ENCODE results near the gene TRIM40. TPM values are rescaled to one million over a fixed set of nuclear protein-coding genes. Genes with fewer than 3 reads are reported as not detected.

TRIM40 gene
- total RNA-seq, 2 donors from 2014 or later, result 10.7 to 17.0 TPM

DNA sequence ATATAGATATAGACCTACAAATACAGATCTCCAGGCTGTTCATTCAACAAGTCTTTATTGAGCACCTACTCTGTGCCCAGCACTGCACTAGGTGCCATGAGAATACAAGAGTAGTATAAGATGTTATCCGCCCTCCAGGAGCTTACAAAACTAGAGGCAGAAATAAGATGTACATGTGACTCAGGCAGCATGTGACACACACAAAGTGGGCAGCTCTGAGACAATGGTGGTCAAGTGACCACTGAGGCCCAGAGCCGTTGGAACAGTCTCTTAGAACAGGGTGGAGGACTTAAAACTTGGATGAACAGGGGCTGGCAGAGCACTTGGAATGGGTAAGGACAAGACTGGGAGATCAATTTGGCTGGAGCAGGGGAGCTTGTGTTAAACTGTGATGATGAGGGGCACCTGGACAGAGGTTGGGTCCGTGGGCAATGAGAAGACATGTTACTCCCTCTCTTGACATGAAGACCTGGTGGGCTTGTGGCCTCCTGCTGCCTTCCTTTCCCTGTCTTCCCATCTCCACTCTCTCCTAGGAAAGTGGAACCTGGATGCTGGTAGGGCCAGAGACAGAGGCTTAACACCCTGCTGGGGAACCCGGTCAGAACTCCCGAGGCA lies 48.6 kb downstream of the TRIM40 start:
- Histone ChIP-seq H3K27me3 (no peaks in the 10 kb centered on the region), H3K9ac (ENCODE audit: low read depth in 2 of 2, low read length in 2 of 2) (no peak overlapping the region), H3K36me3 (no peaks in the 10 kb centered on the region), H3K4me3 (no peak overlapping the region), H3K27ac (no peak overlapping the region), H3K9me3 (no peaks in the 10 kb centered on the region), H3K4me1 (no peaks in the 10 kb centered on the region)
- DNase-seq, result no peak
- TF ChIP-seq, protein P1, sequence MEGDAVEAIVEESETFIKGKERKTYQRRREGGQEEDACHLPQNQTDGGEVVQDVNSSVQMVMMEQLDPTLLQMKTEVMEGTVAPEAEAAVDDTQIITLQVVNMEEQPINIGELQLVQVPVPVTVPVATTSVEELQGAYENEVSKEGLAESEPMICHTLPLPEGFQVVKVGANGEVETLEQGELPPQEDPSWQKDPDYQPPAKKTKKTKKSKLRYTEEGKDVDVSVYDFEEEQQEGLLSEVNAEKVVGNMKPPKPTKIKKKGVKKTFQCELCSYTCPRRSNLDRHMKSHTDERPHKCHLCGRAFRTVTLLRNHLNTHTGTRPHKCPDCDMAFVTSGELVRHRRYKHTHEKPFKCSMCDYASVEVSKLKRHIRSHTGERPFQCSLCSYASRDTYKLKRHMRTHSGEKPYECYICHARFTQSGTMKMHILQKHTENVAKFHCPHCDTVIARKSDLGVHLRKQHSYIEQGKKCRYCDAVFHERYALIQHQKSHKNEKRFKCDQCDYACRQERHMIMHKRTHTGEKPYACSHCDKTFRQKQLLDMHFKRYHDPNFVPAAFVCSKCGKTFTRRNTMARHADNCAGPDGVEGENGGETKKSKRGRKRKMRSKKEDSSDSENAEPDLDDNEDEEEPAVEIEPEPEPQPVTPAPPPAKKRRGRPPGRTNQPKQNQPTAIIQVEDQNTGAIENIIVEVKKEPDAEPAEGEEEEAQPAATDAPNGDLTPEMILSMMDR (IDR thresholded peaks at IDR 0.05), result no peak
- intact Hi-C loops (cut with DNase I), result no loop called here

DNA sequence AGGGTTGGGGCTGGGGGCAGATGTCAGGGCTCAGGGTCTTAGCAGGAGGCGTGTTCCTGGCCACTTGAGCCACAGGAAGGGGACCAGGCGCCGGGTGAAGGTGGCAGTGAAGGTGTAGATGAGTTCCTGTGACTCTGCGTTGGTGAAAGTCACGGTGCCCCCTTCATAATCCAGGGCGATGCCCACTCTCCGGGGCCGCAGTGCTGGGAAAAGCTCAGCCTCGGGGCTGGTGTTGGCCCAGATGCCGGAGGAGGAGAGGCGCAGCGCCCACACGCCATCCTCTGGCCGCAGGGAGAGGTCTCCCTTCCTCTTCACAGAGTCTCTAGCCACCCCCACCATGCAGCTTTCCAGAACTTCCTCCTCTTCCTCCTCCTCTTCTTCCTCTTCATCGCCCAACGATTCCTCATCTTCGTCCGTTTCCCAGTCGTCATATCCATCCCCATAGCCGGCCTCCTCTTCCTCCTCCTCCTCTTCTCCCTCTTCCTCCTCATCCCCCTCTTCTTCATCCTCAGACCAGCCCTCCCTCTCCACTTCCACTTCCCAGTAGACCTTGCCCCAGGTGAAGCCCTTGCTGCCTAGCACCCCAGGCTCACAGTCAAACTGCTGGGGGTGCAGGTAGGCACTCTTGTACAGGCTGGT lies 50.0 kb downstream of the TRIM40 start:
- DNase-seq, result no peak
- intact Hi-C loops (cut with DNase I), result no loop called here
- Histone ChIP-seq H3K4me1 (no peaks in the 10 kb centered on the region), H3K27me3 (no peaks in the 10 kb centered on the region), H3K9me3 (no peaks in the 10 kb centered on the region), H3K4me3 (no peak overlapping the region), H3K9ac (ENCODE audit: low read depth in 2 of 2, low read length in 2 of 2) (no peak overlapping the region), H3K36me3 (no peaks in the 10 kb centered on the region), H3K27ac (no peak overlapping the region)
- TF ChIP-seq, protein P1 (IDR thresholded peaks at IDR 0.05), result no peak

DNA sequence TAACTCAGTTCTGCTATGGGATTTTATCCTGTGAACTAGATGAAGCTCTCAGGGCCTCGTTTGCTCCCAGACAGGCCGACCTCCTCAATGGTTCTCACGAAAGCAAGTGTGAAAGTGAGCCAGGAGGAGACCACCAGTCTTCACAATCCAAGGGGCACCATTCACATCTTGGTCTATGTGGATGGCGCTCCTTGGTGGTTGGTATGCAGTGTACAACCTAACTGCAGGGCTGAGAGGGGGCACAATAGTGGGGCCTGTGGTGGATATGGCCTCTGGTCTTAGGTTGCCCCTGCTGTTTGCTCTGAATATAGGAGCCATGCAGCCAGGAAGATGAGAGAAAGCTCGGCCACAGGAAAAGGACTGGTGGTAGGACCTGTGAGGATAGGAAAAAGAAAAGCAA lies 52.6 kb downstream of the TRIM40 start:
- no peak overlapping the region for H3K4me3 ChIP-seq
- H3K27me3 ChIP-seq, result no peaks in the 10 kb centered on the region
- no peak overlapping the region for H3K27ac ChIP-seq
- TF ChIP-seq, protein P1 (IDR thresholded peaks at IDR 0.05), result no peak
- intact Hi-C loops (cut with DNase I), result no loop called here
- H3K36me3 ChIP-seq, result no peaks in the 10 kb centered on the region
- H3K4me1 ChIP-seq, result no peaks in the 10 kb centered on the region
- H3K9me3 ChIP-seq, result no peaks in the 10 kb centered on the region
- DNase-seq, result no peak
- no peak overlapping the region for H3K9ac ChIP-seq (ENCODE audit: low read depth in 2 of 2, low read length in 2 of 2)

DNA sequence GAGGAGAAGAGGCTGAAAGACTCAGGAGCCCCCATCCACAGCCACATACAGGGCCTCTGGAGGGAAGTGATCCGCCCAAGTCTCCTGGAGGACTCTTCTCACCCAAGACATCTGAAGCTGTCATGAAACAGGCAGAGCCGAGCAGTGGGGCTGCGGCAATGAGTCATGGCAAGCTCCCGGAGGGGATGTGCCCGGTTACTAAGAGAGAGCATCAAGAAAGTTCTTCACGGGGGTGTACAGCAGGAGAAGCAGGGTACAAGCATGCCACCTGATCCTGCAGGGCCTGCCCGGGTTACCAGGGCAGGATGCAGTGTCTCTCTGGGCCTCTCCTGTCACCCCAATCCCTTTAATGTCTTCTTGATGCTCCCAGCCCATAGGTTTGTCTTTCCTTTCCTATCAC lies 56.1 kb downstream of the TRIM40 start:
- Histone ChIP-seq H3K9me3 (no peaks in the 10 kb centered on the region), H3K36me3 (peaks cover 7% of the 10 kb centered on the region), H3K27ac (no peak overlapping the region), H3K9ac (ENCODE audit: low read depth in 2 of 2, low read length in 2 of 2) (no peak overlapping the region), H3K27me3 (no peaks in the 10 kb centered on the region), H3K4me3 (no peak overlapping the region), H3K4me1 (no peaks in the 10 kb centered on the region)
- TF ChIP-seq, protein P1 (IDR thresholded peaks at IDR 0.05), result no peak
- intact Hi-C loops (cut with DNase I), result no loop called here
- DNase-seq, result no peak

DNA sequence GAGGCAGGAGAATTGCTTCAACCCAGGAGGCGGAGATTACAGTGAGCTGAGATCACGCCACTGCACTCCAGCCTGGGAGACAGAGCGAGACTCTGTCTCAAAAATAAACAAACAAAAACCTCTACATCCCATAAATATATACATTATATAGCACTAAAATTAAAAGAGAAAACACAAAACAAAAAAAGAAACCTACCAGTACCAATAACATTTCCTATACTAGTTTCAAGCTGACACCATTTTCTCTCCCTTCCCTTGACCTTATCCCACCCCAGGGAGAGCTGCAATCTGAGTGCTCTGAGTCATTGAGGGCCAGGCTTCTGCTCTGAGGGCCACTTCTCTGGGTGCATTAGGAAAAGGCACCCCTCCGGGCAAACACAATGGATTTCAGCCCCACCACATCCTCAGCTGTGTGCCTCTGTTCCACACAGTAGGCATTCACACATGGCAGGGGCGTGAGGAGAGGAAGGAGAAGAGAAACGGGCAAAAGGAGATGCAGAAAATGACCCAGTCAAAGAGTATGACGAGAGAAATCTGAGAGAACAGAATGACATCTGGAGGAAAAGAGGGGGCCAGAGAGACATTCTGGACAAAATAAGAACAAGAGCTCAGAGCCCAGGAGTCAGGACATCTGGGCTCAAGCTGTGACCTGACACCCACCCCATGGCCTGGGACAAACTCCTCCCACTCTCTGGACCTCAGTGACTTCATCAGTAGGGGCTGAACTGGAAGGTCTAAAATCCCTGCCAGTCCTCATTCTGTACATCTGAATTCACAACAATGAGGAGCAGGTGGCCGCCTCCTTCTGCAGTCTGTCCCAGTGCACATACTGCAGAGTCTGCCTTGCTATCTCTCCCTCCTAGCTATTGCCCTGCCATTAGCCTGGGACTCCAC lies 59.1 kb downstream of the TRIM40 start:
- Histone ChIP-seq H3K9ac (ENCODE audit: low read depth in 2 of 2, low read length in 2 of 2) (no peak overlapping the region), H3K4me3 (no peak overlapping the region), H3K27ac (no peak overlapping the region), H3K4me1 (no peaks in the 10 kb centered on the region), H3K9me3 (no peaks in the 10 kb centered on the region), H3K27me3 (no peaks in the 10 kb centered on the region), H3K36me3 (peaks cover 12% of the 10 kb centered on the region)
- DNase-seq, result no peak
- TF ChIP-seq, protein P1 (IDR thresholded peaks at IDR 0.05), result no peak
- intact Hi-C loops (cut with DNase I), result no loop called here
